HTR-8/SVneo (cell line): Measurements from ENCODE around the gene PRPF4.
A peak's percentile ranks its signal among the peaks of the same experiment; 100 is the strongest.
"Not testable (repeated sequence)": the region's sequence is repeated elsewhere in the genome, so short reads cannot be mapped to it uniquely, and the experiment has no call there.

ENCODE experiments used
- DNase-seq: peaks from one replicate; pipeline ENCODE4 v3.0.0; 2011; ENCODE audit warnings: low spot score, mixed read lengths; ENCODE audit not compliant: insufficient read length
- FAIRE-seq: peaks from 2 replicates; lab custom pipeline; 2011; peaks lifted over from hg19 to GRCh38; lab: Jason Lieb, UNC

Gene PRPF4

DNA sequence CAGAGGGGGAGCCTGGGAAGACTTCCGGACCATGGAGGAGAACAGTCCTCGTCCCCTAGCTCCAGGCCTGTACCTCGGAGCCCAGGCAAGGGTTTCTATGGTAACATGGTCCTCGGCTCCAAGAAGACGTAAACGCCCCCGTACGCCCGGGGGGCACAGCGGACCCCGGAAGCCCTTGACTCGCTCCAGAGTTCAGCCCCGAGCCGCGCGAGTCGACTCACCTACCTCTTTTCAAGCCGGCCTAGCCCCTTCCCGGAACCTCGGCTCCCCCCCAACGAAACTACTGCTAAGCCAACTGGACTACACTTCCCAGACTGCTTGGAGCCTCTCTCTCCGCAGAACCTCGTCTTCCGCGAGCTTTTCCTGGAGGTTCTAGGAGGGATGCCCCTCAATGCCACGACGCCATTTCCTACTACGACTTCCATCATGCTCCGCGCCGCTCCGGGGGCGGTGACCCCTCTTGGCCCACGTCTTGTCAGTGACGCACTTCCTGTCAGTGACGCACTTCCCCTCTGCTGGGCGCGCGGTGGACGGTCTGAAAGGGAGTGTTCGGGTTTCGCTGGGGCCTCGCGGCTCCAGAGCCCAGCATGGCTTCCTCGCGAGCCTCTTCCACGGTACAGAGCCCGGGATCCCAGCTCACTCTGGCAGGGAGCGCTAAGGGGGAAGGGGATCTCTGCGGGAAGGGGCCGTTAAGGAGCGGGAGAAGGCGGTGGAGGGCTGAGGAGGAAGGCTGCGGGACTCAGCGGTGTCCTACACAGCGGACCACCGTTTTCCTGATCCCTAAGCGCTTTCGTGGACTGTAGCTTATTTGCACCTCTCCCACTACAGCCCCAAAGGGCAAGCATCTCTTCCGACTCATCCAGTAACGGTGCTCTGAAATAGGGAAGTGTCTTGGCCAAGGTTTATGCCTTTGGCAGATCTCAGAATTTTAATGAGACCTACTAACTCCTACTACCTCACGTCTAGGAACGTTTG is at the start of gene PRPF4, which contains the start of gene CDC26:
TSS of gene PRPF4 (plus strand) at position 502 of the 975 bp plus-strand sequence. CDS start at position 588, 86 bp downstream.
TSS of gene CDC26 (minus strand) at position 416 of the 975 bp plus-strand sequence. CDS start 3,065 bp downstream, outside the sequence.
- peak; percentile 88 for FAIRE-seq

GRCh38 chr9:113227436-113227835 is 48.0 kb upstream of the PRPF4 start:
- FAIRE-seq (no peak), DNase-seq (no peak)

More for the DNA sequence above, at the start of gene PRPF4, which contains the start of gene CDC26:
- DNase-seq, result peak; percentile 92

DNA sequence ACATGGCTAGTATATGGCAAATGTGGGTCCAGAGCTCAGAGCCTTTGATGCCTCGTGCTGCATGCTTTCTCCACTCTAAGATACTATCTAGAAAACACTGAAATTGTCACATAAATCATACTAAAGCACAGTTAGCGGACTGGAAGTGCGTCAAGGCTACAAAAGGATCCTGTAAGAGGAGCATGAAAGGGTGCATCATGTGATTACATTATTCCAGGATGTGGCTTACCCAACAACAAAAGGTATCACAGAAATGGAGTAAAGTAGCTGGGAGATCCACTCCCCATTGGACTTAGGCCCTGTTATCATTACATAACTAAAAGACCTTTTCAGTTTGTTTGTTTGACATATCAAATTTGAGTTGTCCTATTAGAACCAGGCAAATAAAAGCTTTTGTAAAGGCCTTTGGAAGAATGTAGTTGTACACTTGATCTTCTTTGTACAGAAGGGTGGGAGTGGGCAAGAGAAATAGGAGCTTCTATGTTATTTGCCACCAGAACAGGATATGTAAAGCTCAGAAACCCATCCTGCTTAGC is 47.3 kb upstream of the PRPF4 start:
- FAIRE-seq (no peak), DNase-seq (no peak)

- FAIRE-seq (no peak), DNase-seq (no peak)
These were observed 43.8 kb upstream of the PRPF4 start for GRCh38 chr9:113231701-113232100.

GRCh38 chr9:113235701-113236255 is 39.7 kb upstream of the PRPF4 start:
- not testable (repeated sequence) for DNase-seq, FAIRE-seq

DNA sequence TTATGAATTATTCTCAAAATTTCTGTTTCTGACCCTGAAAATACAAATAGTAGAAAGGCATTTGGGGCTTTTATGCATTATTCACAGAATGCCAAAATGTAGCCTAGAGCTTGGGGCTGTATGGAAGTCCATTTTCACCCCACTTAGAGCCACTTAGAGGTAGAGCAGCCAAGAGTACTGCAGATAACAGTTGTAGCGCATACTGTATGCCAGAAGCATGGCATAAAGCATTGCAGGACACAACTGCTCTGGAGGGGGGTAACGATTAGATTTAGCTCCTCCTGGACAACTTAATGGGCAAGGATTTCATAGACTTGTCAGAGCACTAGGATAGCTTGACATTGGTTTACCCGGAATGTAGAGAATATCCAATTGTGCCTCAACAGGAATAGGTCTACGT is 38.4 kb upstream of the PRPF4 start:
- DNase-seq (no peak), FAIRE-seq (no peak)

- FAIRE-seq (no peak), DNase-seq (no peak)
These were observed 37.1 kb upstream of the PRPF4 start for GRCh38 chr9:113238202-113238858.

DNA sequence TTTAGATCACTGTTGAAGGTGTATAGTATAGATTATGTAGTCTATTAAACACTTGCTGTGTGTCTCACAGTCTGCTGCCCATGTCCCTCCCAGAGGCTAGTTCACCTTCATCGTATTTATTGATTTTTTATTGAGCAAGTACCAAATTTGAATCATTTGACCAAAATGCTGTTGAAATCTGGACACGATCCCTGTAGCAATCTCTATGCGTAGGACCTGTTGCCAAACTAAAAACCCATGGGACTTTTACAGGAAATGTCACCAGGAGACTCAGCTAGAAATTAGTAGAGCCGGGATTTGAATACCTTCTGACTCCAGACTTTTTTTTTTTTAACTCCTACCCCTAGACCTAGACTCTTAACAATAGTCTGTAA is 36.6 kb upstream of the PRPF4 start:
- no peak for FAIRE-seq
- DNase-seq, result no peak

- FAIRE-seq (no peak), DNase-seq (no peak)
These were observed 34.3 kb upstream of the PRPF4 start for GRCh38 chr9:113241161-113241560.

DNA sequence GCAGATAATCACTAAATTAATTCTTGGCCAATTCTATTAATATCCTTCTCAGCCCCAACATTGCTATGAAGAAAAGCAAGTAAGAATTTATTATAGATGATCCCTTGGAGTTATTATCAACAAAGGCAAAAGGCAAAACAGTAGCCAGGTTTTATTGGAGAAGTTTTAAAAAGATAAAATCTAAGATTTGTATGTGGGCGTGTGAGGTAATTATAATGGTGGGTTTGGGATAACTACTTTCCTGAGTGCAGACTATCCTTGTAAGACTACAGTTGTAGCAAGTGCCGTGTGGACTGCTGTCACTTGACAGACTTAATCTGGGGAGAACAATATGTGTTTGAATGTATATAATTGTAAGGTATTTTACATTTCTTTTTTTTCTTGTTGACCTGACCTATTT is 30.9 kb upstream of the PRPF4 start:
- no peak for FAIRE-seq
- no peak for DNase-seq

DNA sequence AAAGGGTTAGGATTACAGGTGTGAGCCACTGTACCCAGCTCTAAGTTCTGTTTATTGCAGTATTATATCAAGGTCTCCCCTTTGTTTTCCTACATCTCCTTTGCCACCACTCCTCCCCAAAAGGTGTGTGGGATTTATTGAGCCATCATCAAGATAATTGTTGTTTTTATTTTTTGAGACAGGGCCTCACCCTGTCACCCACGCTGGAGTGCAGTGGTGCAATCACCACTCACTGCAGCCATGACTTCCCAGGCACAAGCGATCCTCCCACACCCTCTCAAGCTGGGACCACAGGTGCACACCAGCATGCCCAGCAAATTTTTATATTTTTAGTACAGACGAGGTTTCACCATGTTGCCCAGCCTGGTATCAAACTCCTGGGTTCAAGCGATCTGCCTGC is 29.6 kb upstream of the PRPF4 start:
- FAIRE-seq (no peak), DNase-seq (no peak)

DNA sequence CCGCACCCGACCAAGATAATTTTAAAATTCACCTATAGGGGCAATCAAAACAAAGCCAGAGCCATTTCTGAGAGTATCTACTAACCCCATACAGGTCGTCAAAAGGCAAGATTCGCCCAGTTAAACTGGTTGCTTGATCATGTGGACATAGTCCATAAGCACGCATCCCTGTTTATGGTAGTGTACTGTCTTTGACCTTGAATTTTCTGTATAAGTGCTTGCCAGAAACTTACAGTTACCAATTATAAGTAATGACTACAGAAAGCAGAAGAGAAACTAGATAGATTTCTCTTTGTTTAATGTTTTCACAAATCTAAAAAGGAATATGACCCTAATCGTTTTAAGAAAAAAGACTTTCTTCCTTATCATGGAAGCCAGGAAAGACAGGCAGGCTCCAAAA is 28.5 kb upstream of the PRPF4 start:
- DNase-seq (no peak), FAIRE-seq (no peak)

DNA sequence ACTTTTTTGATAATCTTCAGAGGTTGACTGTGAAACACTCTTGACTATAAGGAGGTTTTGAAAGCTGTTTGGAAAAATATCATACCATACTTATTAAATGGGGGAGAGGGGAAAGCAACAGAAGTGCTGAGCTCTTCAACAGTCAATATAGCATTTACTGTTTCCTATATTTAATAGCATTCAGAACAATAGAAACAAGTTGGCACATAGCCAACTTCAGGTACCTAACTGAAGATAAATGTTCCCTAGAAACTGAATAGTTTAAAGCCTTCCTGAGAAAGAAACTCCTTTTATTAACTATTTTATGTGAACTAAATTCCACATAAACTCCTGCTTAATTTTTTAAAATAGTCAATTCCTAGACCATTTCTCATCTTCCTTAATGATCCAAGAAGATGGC is 27.8 kb upstream of the PRPF4 start:
- no peak for FAIRE-seq
- no peak for DNase-seq

- DNase-seq, FAIRE-seq: not testable (repeated sequence)
These were observed 25.8 kb upstream of the PRPF4 start for GRCh38 chr9:113249661-113250060.

DNA sequence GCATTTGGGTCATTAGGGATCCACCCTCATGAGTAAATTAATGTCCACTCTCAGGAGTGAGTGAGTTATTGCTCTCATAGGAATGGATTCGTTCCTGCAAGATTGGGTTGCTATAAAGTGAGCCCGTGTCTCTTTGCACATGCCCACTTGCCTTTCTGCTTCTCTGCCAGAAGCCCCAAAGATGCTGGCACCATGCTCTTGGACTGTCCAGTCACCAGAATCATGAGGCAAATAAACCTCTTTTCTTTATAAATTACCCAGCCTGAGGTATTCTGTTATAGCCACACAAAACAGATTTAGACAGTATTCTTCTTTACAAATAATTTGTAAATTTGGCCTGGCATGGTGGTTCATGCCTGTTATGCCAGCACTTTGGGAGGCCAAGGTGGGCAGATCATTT is 24.7 kb upstream of the PRPF4 start:
- DNase-seq (no peak), FAIRE-seq (no peak)

GRCh38 chr9:113254991-113255390 is 20.5 kb upstream of the PRPF4 start:
- FAIRE-seq (no peak), DNase-seq (no peak)

GRCh38 chr9:113255438-113255837 is 20.0 kb upstream of the PRPF4 start:
- DNase-seq (no peak), FAIRE-seq (no peak)

- DNase-seq (no peak), FAIRE-seq (no peak)
These were observed 17.6 kb upstream of the PRPF4 start for GRCh38 chr9:113257863-113258262.

DNA sequence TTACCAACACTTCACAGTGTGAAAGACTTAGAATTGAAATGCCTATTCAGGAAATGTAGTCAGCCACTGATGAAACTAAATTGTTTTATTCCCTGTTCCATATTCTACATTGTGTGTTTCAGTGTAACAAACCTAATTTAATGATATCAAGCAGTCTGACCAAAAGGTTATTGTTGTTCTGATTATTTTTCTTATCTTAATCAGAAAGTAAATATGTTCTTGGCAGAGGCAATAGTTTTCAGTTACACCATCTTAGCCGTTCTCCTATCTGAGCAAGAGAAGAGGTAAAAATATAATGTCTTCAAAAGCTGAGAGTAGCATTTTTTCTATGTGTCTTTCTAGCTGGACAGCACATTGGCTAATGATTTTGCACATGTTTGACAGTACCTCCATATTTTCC is 17.2 kb upstream of the PRPF4 start:
- FAIRE-seq, result no peak
- DNase-seq, result no peak

DNA sequence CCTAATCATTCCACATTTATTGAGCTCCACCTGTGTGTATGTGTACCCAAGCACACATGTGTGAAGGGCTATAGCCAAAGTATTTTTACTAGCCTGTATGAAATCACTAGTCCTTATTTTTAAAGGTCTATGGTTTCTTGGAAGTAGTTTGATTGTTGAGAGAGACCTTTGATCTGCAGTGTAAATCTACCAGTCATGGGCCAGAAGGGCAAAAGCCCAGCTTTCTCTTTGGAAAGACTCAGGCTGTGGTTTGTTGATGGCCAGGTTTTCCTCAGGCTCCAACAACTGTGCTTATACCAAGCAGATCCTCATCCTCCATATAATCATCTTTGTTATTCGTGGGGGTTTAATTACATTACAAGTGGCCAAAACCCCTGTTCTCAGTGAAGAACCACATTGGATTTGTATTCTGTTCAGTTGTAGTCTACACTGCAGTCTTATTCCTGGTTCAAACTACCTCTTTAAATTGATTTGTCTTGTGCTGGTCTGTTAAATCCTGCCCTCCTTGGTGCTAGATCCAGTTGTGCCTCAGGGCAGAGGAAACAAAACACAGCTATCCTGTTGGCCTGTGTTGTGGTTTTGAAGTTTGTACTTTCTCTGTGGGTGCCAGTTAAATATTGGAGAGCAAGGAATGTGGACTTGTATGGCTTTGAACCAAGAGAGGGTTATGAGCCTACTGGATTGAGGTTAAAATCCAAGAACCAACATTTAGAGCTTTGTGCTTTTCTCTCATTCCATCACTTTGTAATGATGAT is 13.4 kb upstream of the PRPF4 start:
- DNase-seq, result no peak
- FAIRE-seq, result no peak
